ENCODE measurements around the gene PRMT3. TPM values are rescaled to one million over a fixed set of nuclear protein-coding genes. Genes with fewer than 3 reads are reported as not detected.

Gene PRMT3
- total RNA-seq, 1 experiment from 2014 or later: 26.4 TPM

- DNase-seq (ENCODE audit: low spot score): peak; percentile 0
- POLR2A ChIA-PET (ENCODE audit: low non-redundant PET): no interaction called here
- Histone ChIP-seq H3K36me3 (ENCODE audit: insufficient read depth, low read length, poor library complexity, severe bottlenecking) (peaks cover 4% of the 10 kb centered on the region), H3K27ac (ENCODE audit: low read depth, low read length, poor library complexity, severe bottlenecking) (no peak overlapping the region), H3K9me3 (ENCODE audit: low read depth, low read length, poor library complexity, severe bottlenecking) (no peaks in the 10 kb centered on the region), H3K27me3 (replicated peaks; ENCODE audit: insufficient read depth, low read depth, low read length, poor library complexity) (no peaks in the 10 kb centered on the region), H3K4me3 (ENCODE audit: low read depth, low read length, poor library complexity, severe bottlenecking) (no peak overlapping the region), H3K4me1 (ENCODE audit: insufficient read depth, low read length, poor library complexity, severe bottlenecking) (no peaks in the 10 kb centered on the region)
- no peak for TF ChIP-seq EZH2 (IDR thresholded peaks at IDR 0.05; ENCODE audit: borderline replicate concordance, low read depth, low read length, poor library complexity, severe bottlenecking)
- intact Hi-C loops (cut with micrococcal nuclease; ENCODE audit: unreplicated experiment): no loop called here
- CTCF ChIA-PET: no interaction called here
- no TSS peak for BruUV-seq (replicated peaks)
Observed at GRCh38 chr11:20429216-20429615, 41.7 kb downstream of the PRMT3 start.

- no peak for DNase-seq (ENCODE audit: low spot score)
- ChIA-PET POLR2A (ENCODE audit: low non-redundant PET) (no interaction called here), CTCF (no interaction called here)
- H3K27me3 ChIP-seq (replicated peaks; ENCODE audit: insufficient read depth, low read depth, low read length, poor library complexity): no peaks in the 10 kb centered on the region
- no peaks in the 10 kb centered on the region for H3K4me1 ChIP-seq (ENCODE audit: insufficient read depth, low read length, poor library complexity, severe bottlenecking)
- no peak overlapping the region for H3K4me3 ChIP-seq (ENCODE audit: low read depth, low read length, poor library complexity, severe bottlenecking)
- intact Hi-C loops (cut with micrococcal nuclease; ENCODE audit: unreplicated experiment): no loop called here
- H3K9me3 ChIP-seq (ENCODE audit: low read depth, low read length, poor library complexity, severe bottlenecking): no peaks in the 10 kb centered on the region
- H3K36me3 ChIP-seq (ENCODE audit: insufficient read depth, low read length, poor library complexity, severe bottlenecking): no peaks in the 10 kb centered on the region
- TF ChIP-seq CTCF (conservative IDR thresholded peaks at IDR 0.05; ENCODE audit: low read depth, low read length): no peak
- no peak for TF ChIP-seq EZH2 (IDR thresholded peaks at IDR 0.05; ENCODE audit: borderline replicate concordance, low read depth, low read length, poor library complexity, severe bottlenecking)
- H3K27ac ChIP-seq (ENCODE audit: low read depth, low read length, poor library complexity, severe bottlenecking): no peak overlapping the region
- no TSS peak for BruUV-seq (replicated peaks)
Observed at GRCh38 chr11:20438637-20439036, 51.1 kb downstream of the PRMT3 start.

GRCh38 chr11:20443596-20443995, 56.1 kb downstream of the PRMT3 start:
- BruUV-seq (replicated peaks): no TSS peak
- Histone ChIP-seq H3K27ac (ENCODE audit: low read depth, low read length, poor library complexity, severe bottlenecking) (no peak overlapping the region), H3K9me3 (ENCODE audit: low read depth, low read length, poor library complexity, severe bottlenecking) (no peaks in the 10 kb centered on the region), H3K4me1 (ENCODE audit: insufficient read depth, low read length, poor library complexity, severe bottlenecking) (no peaks in the 10 kb centered on the region), H3K4me3 (ENCODE audit: low read depth, low read length, poor library complexity, severe bottlenecking) (no peak overlapping the region), H3K36me3 (ENCODE audit: insufficient read depth, low read length, poor library complexity, severe bottlenecking) (no peaks in the 10 kb centered on the region), H3K27me3 (replicated peaks; ENCODE audit: insufficient read depth, low read depth, low read length, poor library complexity) (no peaks in the 10 kb centered on the region)
- intact Hi-C loops (cut with micrococcal nuclease; ENCODE audit: unreplicated experiment): loop anchor here (5.0 kb wide), 1 partner anchor 56 kb away; the partner anchor contains the start of gene PRMT3
- POLR2A ChIA-PET (ENCODE audit: low non-redundant PET): no interaction called here
- peak; percentile 58 for TF ChIP-seq CTCF (conservative IDR thresholded peaks at IDR 0.05; ENCODE audit: low read depth, low read length)
- TF ChIP-seq EZH2 (IDR thresholded peaks at IDR 0.05; ENCODE audit: borderline replicate concordance, low read depth, low read length, poor library complexity, severe bottlenecking): no peak
- peak; percentile 49 for DNase-seq (ENCODE audit: low spot score)
- CTCF ChIA-PET: interaction anchor here (1.5 kb wide), 1 partner anchor 47 kb away, joined by 4 read pairs; no protein-coding TSS in a partner anchor

GRCh38 chr11:20444535-20444934, 57.0 kb downstream of the PRMT3 start:
- no peak for TF ChIP-seq CTCF (conservative IDR thresholded peaks at IDR 0.05; ENCODE audit: low read depth, low read length)
- POLR2A ChIA-PET (ENCODE audit: low non-redundant PET): no interaction called here
- intact Hi-C loops (cut with micrococcal nuclease; ENCODE audit: unreplicated experiment): loop anchor here (5.0 kb wide), 1 partner anchor 57 kb away; the partner anchor contains the start of gene PRMT3

More at GRCh38 chr11:20444535-20444934, 57.0 kb downstream of the PRMT3 start:
- H3K27me3 ChIP-seq (replicated peaks; ENCODE audit: insufficient read depth, low read depth, low read length, poor library complexity): no peaks in the 10 kb centered on the region
- no peak overlapping the region for H3K27ac ChIP-seq (ENCODE audit: low read depth, low read length, poor library complexity, severe bottlenecking)
- BruUV-seq (replicated peaks): no TSS peak
- no peak for DNase-seq (ENCODE audit: low spot score)
- H3K4me1 ChIP-seq (ENCODE audit: insufficient read depth, low read length, poor library complexity, severe bottlenecking): no peaks in the 10 kb centered on the region
- H3K4me3 ChIP-seq (ENCODE audit: low read depth, low read length, poor library complexity, severe bottlenecking): no peak overlapping the region
- no peaks in the 10 kb centered on the region for H3K9me3 ChIP-seq (ENCODE audit: low read depth, low read length, poor library complexity, severe bottlenecking)
- CTCF ChIA-PET: no interaction called here
- H3K36me3 ChIP-seq (ENCODE audit: insufficient read depth, low read length, poor library complexity, severe bottlenecking): no peaks in the 10 kb centered on the region
